Neural cell (in vitro differentiated cells): ENCODE data around the gene PPFIA1.

Source experiments
- CTCF ChIP-seq: fragments of 450-650 bp; IDR thresholded peaks from 2 replicates; pipeline ENCODE4 v1.5.1; 2014; ENCODE audit warnings: antibody characterized with exemption, mild to moderate bottlenecking, moderate library complexity; ENCODE audit not compliant: poor library complexity, severe bottlenecking
- EZH2 ChIP-seq: fragments of 200-600, 300-800 bp; shearing (Covaris generic), sonication (generic); IDR thresholded peaks from 2 replicates; pipeline ENCODE4 v1.6.1; 2014; ENCODE audit warnings: antibody characterized with exemption, low read length, borderline replicate concordance, mild to moderate bottlenecking; ENCODE audit not compliant: insufficient read depth, poor library complexity, severe bottlenecking
- POLR2AphosphoS5 ChIP-seq: IDR thresholded peaks from 2 replicates; pipeline ENCODE4 v1.6.1; 2012
- RAD21 ChIP-seq: fragments of 450-650 bp; conservative IDR thresholded peaks from 2 replicates; pipeline ENCODE4 v1.6.1; 2014; ENCODE audit warnings: antibody characterized with exemption, mild to moderate bottlenecking, moderate library complexity
- SMC3 ChIP-seq: fragments of 450-650 bp; conservative IDR thresholded peaks from 2 replicates; pipeline ENCODE4 v1.6.1; 2014; ENCODE audit warnings: antibody characterized with exemption, mild to moderate bottlenecking, moderate library complexity; ENCODE audit not compliant: poor library complexity
- TAF1 ChIP-seq: IDR thresholded peaks from 2 replicates; pipeline ENCODE4 v1.6.1; 2012; ENCODE audit warnings: low read depth

GRCh38 chr11:70288721-70289120 lies 18.2 kb downstream of the PPFIA1 start:
- TF ChIP-seq RAD21 (no peak), POLR2AphosphoS5 (no peak), CTCF (no peak), EZH2 (no peak), SMC3 (no peak), TAF1 (no peak)
